Measurements from ENCODE around the gene ZNF710. TPM values are rescaled to one million over a fixed set of nuclear protein-coding genes. Genes with fewer than 3 reads are reported as not detected.

Gene ZNF710
- total RNA-seq, 1 donor from 2014 or later, result 26.9 TPM

DNA sequence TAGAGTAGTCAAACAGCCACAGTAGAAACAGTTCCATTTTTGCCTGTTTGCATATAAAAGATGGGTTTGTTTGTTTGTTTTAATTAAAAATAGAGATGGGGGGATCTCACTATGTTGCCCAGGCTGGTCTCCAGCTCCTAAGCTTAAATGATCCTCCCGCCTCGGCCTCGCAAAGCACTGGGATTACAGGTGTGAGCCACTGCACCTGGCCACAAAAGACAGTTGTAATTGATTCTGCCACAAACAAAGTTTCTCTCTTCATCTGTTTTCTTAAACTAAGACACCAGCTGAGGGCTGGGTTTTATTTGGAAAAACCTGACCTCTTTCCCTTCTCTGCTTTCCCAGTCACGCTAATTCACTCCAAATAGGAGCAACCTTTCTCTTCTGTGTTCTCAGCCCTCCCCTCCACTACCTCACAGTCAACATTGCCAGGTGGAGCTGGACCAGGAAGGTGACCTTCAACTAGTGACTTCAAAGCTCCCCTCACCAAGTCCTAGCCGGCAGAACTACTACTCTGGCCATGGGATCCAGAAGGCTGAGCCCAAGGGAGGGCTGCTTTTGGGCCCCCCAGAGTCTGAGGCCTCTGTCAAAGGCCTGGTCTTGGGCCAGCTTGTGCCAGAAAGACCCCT lies 102.7 kb downstream of the ZNF710 start:
- FAIRE-seq, result no peak
- Histone ChIP-seq H3K4me1 (ENCODE audit: insufficient read depth, low read length) (peaks cover 32% of the 10 kb centered on the region), H3K36me3 (ENCODE audit: insufficient read depth, low read length) (no peaks in the 10 kb centered on the region), H3K9me3 (ENCODE audit: insufficient read depth, low read depth, low read length) (no peaks in the 10 kb centered on the region), H3K4me2 (ENCODE audit: low read length) (no peak overlapping the region), H3K27me3 (ENCODE audit: insufficient read depth, low read length) (no peaks in the 10 kb centered on the region), H3K9ac (ENCODE audit: low read length) (no peak overlapping the region), H2AFZ (ENCODE audit: low read depth, low read length) (no peak overlapping the region), H3K79me2 (ENCODE audit: insufficient read depth, low read length) (peaks cover 34% of the 10 kb centered on the region), H3K27ac (ENCODE audit: low read depth, low read length) (no peak overlapping the region), H4K20me1 (ENCODE audit: insufficient read depth, low read length) (peaks cover 19% of the 10 kb centered on the region), H3K4me3 (ENCODE audit: insufficient read depth, low read depth, low read length) (no peak overlapping the region)
- no peak for TF ChIP-seq CTCF (IDR thresholded peaks at IDR 0.05; ENCODE audit: insufficient read depth, low read depth, low read length)
- no peak for TF ChIP-seq EZH2 (IDR thresholded peaks at IDR 0.05; ENCODE audit: insufficient read depth, low read length)
- peaks cover 2% of the 10 kb centered on the region for H3K9me3 Mint-ChIP-seq (ENCODE audit: unreplicated experiment)
- no peaks in the 10 kb centered on the region for H3K36me3 Mint-ChIP-seq (ENCODE audit: low read depth, unreplicated experiment)
- no peak overlapping the region for H3K27ac Mint-ChIP-seq (ENCODE audit: unreplicated experiment)
- peak overlapping the region; percentile 77 for H3K4me3 Mint-ChIP-seq (ENCODE audit: unreplicated experiment)
- peaks cover 32% of the 10 kb centered on the region for H3K4me1 Mint-ChIP-seq (ENCODE audit: low read depth, unreplicated experiment)
- DNase-seq (ENCODE audit: low read depth), result no peak
- peaks cover 10% of the 10 kb centered on the region for H3K27me3 Mint-ChIP-seq (ENCODE audit: low read depth, unreplicated experiment)

- Mint-ChIP-seq H3K27ac (ENCODE audit: unreplicated experiment) (no peak overlapping the region), H3K9me3 (ENCODE audit: unreplicated experiment) (peaks cover 2% of the 10 kb centered on the region), H3K4me1 (ENCODE audit: low read depth, unreplicated experiment) (peaks cover 29% of the 10 kb centered on the region), H3K4me3 (ENCODE audit: unreplicated experiment) (no peak overlapping the region), H3K36me3 (ENCODE audit: low read depth, unreplicated experiment) (no peaks in the 10 kb centered on the region), H3K27me3 (ENCODE audit: low read depth, unreplicated experiment) (peaks cover 10% of the 10 kb centered on the region)
- Histone ChIP-seq H3K27ac (ENCODE audit: low read depth, low read length) (no peak overlapping the region), H3K4me1 (ENCODE audit: insufficient read depth, low read length) (peaks cover 30% of the 10 kb centered on the region), H3K9me3 (ENCODE audit: insufficient read depth, low read depth, low read length) (no peaks in the 10 kb centered on the region), H2AFZ (ENCODE audit: low read depth, low read length) (no peak overlapping the region), H3K4me3 (ENCODE audit: insufficient read depth, low read depth, low read length) (no peak overlapping the region), H3K9ac (ENCODE audit: low read length) (no peak overlapping the region), H3K27me3 (ENCODE audit: insufficient read depth, low read length) (no peaks in the 10 kb centered on the region), H3K4me2 (ENCODE audit: low read length) (no peak overlapping the region), H3K79me2 (ENCODE audit: insufficient read depth, low read length) (peaks cover 26% of the 10 kb centered on the region), H4K20me1 (ENCODE audit: insufficient read depth, low read length) (peaks cover 13% of the 10 kb centered on the region), H3K36me3 (ENCODE audit: insufficient read depth, low read length) (no peaks in the 10 kb centered on the region)
- no peak for TF ChIP-seq EZH2 (IDR thresholded peaks at IDR 0.05; ENCODE audit: insufficient read depth, low read length)
- no peak for TF ChIP-seq CTCF (IDR thresholded peaks at IDR 0.05; ENCODE audit: insufficient read depth, low read depth, low read length)
- DNase-seq (ENCODE audit: low read depth) (no peak), FAIRE-seq (no peak)
Observed at GRCh38 chr15:90104551-90104950, 103.4 kb downstream of the ZNF710 start.

- H3K9ac ChIP-seq (ENCODE audit: low read length), result no peak overlapping the region
- no peak overlapping the region for H3K4me3 ChIP-seq (ENCODE audit: insufficient read depth, low read depth, low read length)
- H3K4me3 Mint-ChIP-seq (ENCODE audit: unreplicated experiment), result no peak overlapping the region
- DNase-seq (ENCODE audit: low read depth) (no peak), FAIRE-seq (no peak)
- TF ChIP-seq EZH2 (IDR thresholded peaks at IDR 0.05; ENCODE audit: insufficient read depth, low read length), result no peak
- TF ChIP-seq CTCF (IDR thresholded peaks at IDR 0.05; ENCODE audit: insufficient read depth, low read depth, low read length), result no peak
- H3K27ac ChIP-seq (ENCODE audit: low read depth, low read length), result no peak overlapping the region
- peaks cover 2% of the 10 kb centered on the region for H3K9me3 Mint-ChIP-seq (ENCODE audit: unreplicated experiment)
- H3K9me3 ChIP-seq (ENCODE audit: insufficient read depth, low read depth, low read length), result no peaks in the 10 kb centered on the region
- no peaks in the 10 kb centered on the region for H3K36me3 Mint-ChIP-seq (ENCODE audit: low read depth, unreplicated experiment)
- H3K4me2 ChIP-seq (ENCODE audit: low read length), result no peak overlapping the region
- peaks cover 20% of the 10 kb centered on the region for H3K4me1 Mint-ChIP-seq (ENCODE audit: low read depth, unreplicated experiment)
- peaks cover 10% of the 10 kb centered on the region for H3K27me3 Mint-ChIP-seq (ENCODE audit: low read depth, unreplicated experiment)
- H3K4me1 ChIP-seq (ENCODE audit: insufficient read depth, low read length), result peaks cover 22% of the 10 kb centered on the region
- no peaks in the 10 kb centered on the region for H3K36me3 ChIP-seq (ENCODE audit: insufficient read depth, low read length)
- H3K27ac Mint-ChIP-seq (ENCODE audit: unreplicated experiment), result no peak overlapping the region
- H3K27me3 ChIP-seq (ENCODE audit: insufficient read depth, low read length), result no peaks in the 10 kb centered on the region
- no peak overlapping the region for H2AFZ ChIP-seq (ENCODE audit: low read depth, low read length)
- peaks cover 5% of the 10 kb centered on the region for H4K20me1 ChIP-seq (ENCODE audit: insufficient read depth, low read length)
- peaks cover 17% of the 10 kb centered on the region for H3K79me2 ChIP-seq (ENCODE audit: insufficient read depth, low read length)
Observed at GRCh38 chr15:90105521-90105920, 104.4 kb downstream of the ZNF710 start.
